ENCODE measurements around the gene CCDC174.

DNA sequence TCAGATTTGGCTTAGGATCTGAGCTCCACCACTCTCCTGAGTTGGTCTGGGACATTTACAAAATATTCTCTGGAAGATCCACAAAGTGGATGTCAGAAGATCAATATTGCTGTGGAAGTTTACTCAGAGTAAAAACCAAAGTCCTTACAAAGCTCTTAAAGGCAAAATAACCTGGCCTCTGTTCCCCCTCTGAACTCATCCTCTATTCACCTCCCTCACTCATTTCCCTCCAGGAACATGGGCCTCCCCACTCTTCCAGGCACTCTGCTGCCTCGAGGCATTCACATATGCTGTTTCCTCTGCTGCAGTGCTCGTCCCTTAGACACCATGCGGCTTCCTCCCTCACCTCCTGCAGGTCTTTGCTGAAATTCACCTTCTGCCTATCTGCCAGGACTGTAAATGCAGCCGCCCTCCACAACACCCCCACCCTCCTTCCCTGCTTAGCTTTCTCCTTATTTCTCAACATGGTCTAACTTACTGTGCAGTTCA, 19.1 kb upstream of the CCDC174 start:
- TF ChIP-seq POLR2A (IDR thresholded peaks at IDR 0.05; ENCODE audit: low read length) (no peak), SREBF2 (IDR thresholded peaks at IDR 0.05) (no peak), ESRRA (IDR thresholded peaks at IDR 0.05; ENCODE audit: borderline replicate concordance, low read length) (no peak), CTCF (IDR thresholded peaks at IDR 0.05) (no peak), EP300 (IDR thresholded peaks at IDR 0.05) (no peak), KDM1A (IDR thresholded peaks at IDR 0.05; ENCODE audit: low read depth) (no peak), POLR2AphosphoS2 (conservative IDR thresholded peaks at IDR 0.05; ENCODE audit: low read length) (no peak), GATA3 (IDR thresholded peaks at IDR 0.05; ENCODE audit: borderline replicate concordance) (no peak), MYC (IDR thresholded peaks at IDR 0.05; ENCODE audit: borderline replicate concordance, low read length) (no peak), RAD21 (conservative IDR thresholded peaks at IDR 0.05 in 1 of 2, IDR thresholded peaks at IDR 0.05 in 1 of 2) (no peak), SMC3 (IDR thresholded peaks at IDR 0.05) (no peak), HOXA7 (CRISPR knock-in tag; IDR thresholded peaks at IDR 0.05) (no peak)
- TF ChIP-seq, protein P1, sequence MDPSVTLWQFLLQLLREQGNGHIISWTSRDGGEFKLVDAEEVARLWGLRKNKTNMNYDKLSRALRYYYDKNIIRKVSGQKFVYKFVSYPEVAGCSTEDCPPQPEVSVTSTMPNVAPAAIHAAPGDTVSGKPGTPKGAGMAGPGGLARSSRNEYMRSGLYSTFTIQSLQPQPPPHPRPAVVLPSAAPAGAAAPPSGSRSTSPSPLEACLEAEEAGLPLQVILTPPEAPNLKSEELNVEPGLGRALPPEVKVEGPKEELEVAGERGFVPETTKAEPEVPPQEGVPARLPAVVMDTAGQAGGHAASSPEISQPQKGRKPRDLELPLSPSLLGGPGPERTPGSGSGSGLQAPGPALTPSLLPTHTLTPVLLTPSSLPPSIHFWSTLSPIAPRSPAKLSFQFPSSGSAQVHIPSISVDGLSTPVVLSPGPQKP (IDR thresholded peaks at IDR 0.05; ENCODE audit: low read depth, low read length) = no peak

Data from A549 (cell line).